PFSK-1 (cell line): ENCODE measurements around the gene SERPINB4.

Source experiments
- POLR2AphosphoS5 ChIP-seq: IDR thresholded peaks from 2 replicates; pipeline ENCODE4 v1.6.1; 2012; ENCODE audit warnings: low read depth, mild to moderate bottlenecking, control low read depth, low read length, moderate library complexity
- TF ChIP-seq, protein P1 (sequence below), 2 experiments: IDR thresholded peaks; 2 replicates each; pipeline versions ENCODE4 v1.6.1 to v1.8.0; 2011 to 2012; ENCODE audit warnings: low read depth in 2 of 2, low read length in 2 of 2, control low read depth in 1 of 2, inconsistent platforms in 1 of 2, mild to moderate bottlenecking in 1 of 2, moderate library complexity in 1 of 2; ENCODE audit not compliant: insufficient read depth in 1 of 2

DNA sequence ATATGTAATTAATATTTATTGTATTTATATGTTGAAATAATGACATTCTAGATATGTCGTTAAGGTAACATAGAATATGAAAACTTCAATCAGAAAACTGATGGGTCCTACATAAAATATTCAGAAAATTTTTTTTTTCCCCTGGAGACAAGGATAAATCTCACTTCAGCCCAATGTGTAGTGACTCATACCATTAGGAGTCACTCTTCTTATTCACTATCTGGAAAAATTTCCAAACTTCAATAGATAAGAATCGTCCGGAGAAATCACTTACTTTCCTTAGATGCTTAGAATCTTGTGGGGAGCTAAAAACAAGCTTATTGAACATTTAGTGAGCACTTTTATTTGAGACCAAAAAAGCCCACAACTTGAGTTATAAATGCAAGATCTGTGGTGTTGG is 52.3 kb downstream of the SERPINB4 start:
- TF ChIP-seq POLR2AphosphoS5, result no peak
- TF ChIP-seq, protein P1, sequence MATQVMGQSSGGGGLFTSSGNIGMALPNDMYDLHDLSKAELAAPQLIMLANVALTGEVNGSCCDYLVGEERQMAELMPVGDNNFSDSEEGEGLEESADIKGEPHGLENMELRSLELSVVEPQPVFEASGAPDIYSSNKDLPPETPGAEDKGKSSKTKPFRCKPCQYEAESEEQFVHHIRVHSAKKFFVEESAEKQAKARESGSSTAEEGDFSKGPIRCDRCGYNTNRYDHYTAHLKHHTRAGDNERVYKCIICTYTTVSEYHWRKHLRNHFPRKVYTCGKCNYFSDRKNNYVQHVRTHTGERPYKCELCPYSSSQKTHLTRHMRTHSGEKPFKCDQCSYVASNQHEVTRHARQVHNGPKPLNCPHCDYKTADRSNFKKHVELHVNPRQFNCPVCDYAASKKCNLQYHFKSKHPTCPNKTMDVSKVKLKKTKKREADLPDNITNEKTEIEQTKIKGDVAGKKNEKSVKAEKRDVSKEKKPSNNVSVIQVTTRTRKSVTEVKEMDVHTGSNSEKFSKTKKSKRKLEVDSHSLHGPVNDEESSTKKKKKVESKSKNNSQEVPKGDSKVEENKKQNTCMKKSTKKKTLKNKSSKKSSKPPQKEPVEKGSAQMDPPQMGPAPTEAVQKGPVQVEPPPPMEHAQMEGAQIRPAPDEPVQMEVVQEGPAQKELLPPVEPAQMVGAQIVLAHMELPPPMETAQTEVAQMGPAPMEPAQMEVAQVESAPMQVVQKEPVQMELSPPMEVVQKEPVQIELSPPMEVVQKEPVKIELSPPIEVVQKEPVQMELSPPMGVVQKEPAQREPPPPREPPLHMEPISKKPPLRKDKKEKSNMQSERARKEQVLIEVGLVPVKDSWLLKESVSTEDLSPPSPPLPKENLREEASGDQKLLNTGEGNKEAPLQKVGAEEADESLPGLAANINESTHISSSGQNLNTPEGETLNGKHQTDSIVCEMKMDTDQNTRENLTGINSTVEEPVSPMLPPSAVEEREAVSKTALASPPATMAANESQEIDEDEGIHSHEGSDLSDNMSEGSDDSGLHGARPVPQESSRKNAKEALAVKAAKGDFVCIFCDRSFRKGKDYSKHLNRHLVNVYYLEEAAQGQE (IDR thresholded peaks at IDR 0.05; ENCODE audit: insufficient read depth in 1 of 2, low read depth in 2 of 2, low read length in 2 of 2), result no peak
